PFSK-1 (cell line): ENCODE measurements around the gene SMCO4.

Source experiments
- SIN3A ChIP-seq: IDR thresholded peaks from 2 replicates; pipeline ENCODE4 v1.6.1; 2012; ENCODE audit warnings: mild to moderate bottlenecking, low read length, moderate library complexity, borderline replicate concordance; ENCODE audit not compliant: insufficient read depth
- TAF1 ChIP-seq: IDR thresholded peaks from 2 replicates; pipeline ENCODE4 v1.6.1; 2012; ENCODE audit warnings: low read length, control low read depth, borderline replicate concordance; ENCODE audit not compliant: insufficient read depth

DNA sequence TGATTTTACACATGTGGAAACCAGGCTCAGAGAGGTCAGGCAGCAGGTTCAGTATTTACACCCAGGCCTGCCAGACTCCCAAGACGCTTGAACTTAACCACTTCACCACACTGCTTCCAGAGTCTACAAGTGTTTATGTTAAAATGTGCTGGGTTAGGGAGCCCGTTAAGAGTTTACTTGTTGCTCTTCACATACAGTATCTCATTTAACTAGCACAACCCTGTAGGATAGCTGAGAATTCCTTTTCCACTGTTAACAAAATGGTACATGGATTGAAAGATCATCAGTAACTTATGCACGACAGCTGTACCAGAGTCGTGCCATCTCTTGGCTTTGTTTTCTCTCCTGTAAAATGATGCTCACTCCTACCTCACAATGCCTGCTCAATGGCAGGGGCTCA lies 2.9 kb downstream of the SMCO4 start:
- TF ChIP-seq TAF1 (no peak), SIN3A (no peak)
